ENCODE results near the gene AJUBA.
"Not testable (repeated sequence)": the region's sequence is repeated elsewhere in the genome, so short reads cannot be mapped to it uniquely, and the experiment has no call there.

The AJUBA gene

GRCh38 chr14:22978981-22979671, 3.2 kb downstream of the AJUBA start:
- no peak for DNase-seq

GRCh38 chr14:22978487-22978837, 3.9 kb downstream of the AJUBA start:
- no peak for DNase-seq

GRCh38 chr14:22977684-22978486, 4.5 kb downstream of the AJUBA start:
- no peak for DNase-seq

- no peak for DNase-seq
Observed at GRCh38 chr14:22977434-22977683, 5.0 kb downstream of the AJUBA start.

- DNase-seq = no peak
Observed at GRCh38 chr14:22976620-22977433, 5.5 kb downstream of the AJUBA start.

GRCh38 chr14:22974530-22975313, 7.6 kb downstream of the AJUBA start:
- no peak for DNase-seq

GRCh38 chr14:22973217-22974032, 8.9 kb downstream of the AJUBA start:
- peak; percentile 20 for DNase-seq

- DNase-seq = no peak
Observed at GRCh38 chr14:22972313-22972930, 9.9 kb downstream of the AJUBA start.

- DNase-seq = no peak
Observed at GRCh38 chr14:22971152-22971551, 11.2 kb downstream of the AJUBA start.

GRCh38 chr14:22966783-22967269, 15.5 kb downstream of the AJUBA start:
- DNase-seq = no peak

GRCh38 chr14:22965916-22966782, 16.2 kb downstream of the AJUBA start:
- DNase-seq = not testable (repeated sequence)

- DNase-seq = no peak
Observed at GRCh38 chr14:22962061-22962676, 20.2 kb downstream of the AJUBA start.

- no peak for DNase-seq
Observed at GRCh38 chr14:22955702-22956569, 26.4 kb downstream of the AJUBA start.

- no peak for DNase-seq
Observed at GRCh38 chr14:22952418-22952817, 29.9 kb downstream of the AJUBA start.

GRCh38 chr14:22951795-22952194, 30.6 kb downstream of the AJUBA start:
- DNase-seq = peak; percentile 33

GRCh38 chr14:22945642-22946041, 36.7 kb downstream of the AJUBA start:
- no peak for DNase-seq

GRCh38 chr14:22939684-22940083, 42.7 kb downstream of the AJUBA start:
- no peak for DNase-seq

- DNase-seq = no peak
Observed at GRCh38 chr14:22935156-22935555, 47.2 kb downstream of the AJUBA start.

- DNase-seq = no peak
Observed at GRCh38 chr14:22932146-22932545, 50.2 kb downstream of the AJUBA start.
